Measurements from ENCODE around the gene PLAC1.

The PLAC1 gene

GRCh38 chrX:134544135-134544512 lies 114.1 kb downstream of the PLAC1 start:
- Histone ChIP-seq H3K27me3 (ENCODE audit: control insufficient read depth, insufficient read depth, low read length) (no peaks in the 10 kb centered on the region), H3K36me3 (ENCODE audit: control insufficient read depth, insufficient read depth, low read length) (no peaks in the 10 kb centered on the region), H3K9me3 (ENCODE audit: control insufficient read depth, insufficient read depth, low read length) (no peaks in the 10 kb centered on the region), H3K4me1 (ENCODE audit: control insufficient read depth, insufficient read depth, low read length) (peaks cover 2% of the 10 kb centered on the region; the same call in 1 of the 2 replicates), H3K27ac (ENCODE audit: low read length) (no peak overlapping the region), H3K4me3 (ENCODE audit: low read length) (peak overlapping the region; percentile 58; the same call in 1 of the 2 replicates)
- no CpG with 5 or more reads among the region's 6 CpGs for WGBS (ENCODE audit: insufficient coverage, insufficient read length)
- DNase-seq (ENCODE audit: low read depth, low spot score): no peak

- no peak overlapping the region for H3K27ac ChIP-seq (ENCODE audit: low read length)
- no peak for DNase-seq (ENCODE audit: low read depth, low spot score)
- H3K4me3 ChIP-seq (ENCODE audit: low read length): no peak overlapping the region
- H3K27me3 ChIP-seq (ENCODE audit: control insufficient read depth, insufficient read depth, low read length): no peaks in the 10 kb centered on the region
- H3K9me3 ChIP-seq (ENCODE audit: control insufficient read depth, insufficient read depth, low read length): no peaks in the 10 kb centered on the region
- peaks cover 2% of the 10 kb centered on the region; the same call in 1 of the 2 replicates for H3K4me1 ChIP-seq (ENCODE audit: control insufficient read depth, insufficient read depth, low read length)
- no CpG with 5 or more reads among the region's 3 CpGs for WGBS (ENCODE audit: insufficient coverage, insufficient read length)
- no peaks in the 10 kb centered on the region for H3K36me3 ChIP-seq (ENCODE audit: control insufficient read depth, insufficient read depth, low read length)
These were observed 115.0 kb downstream of the PLAC1 start for GRCh38 chrX:134543288-134543687.

- Histone ChIP-seq H3K4me1 (ENCODE audit: control insufficient read depth, insufficient read depth, low read length) (peaks cover 2% of the 10 kb centered on the region; the same call in 1 of the 2 replicates), H3K27me3 (ENCODE audit: control insufficient read depth, insufficient read depth, low read length) (no peaks in the 10 kb centered on the region), H3K4me3 (ENCODE audit: low read length) (no peak overlapping the region), H3K36me3 (ENCODE audit: control insufficient read depth, insufficient read depth, low read length) (no peaks in the 10 kb centered on the region), H3K9me3 (ENCODE audit: control insufficient read depth, insufficient read depth, low read length) (no peaks in the 10 kb centered on the region), H3K27ac (ENCODE audit: low read length) (no peak overlapping the region)
- WGBS (ENCODE audit: insufficient coverage, insufficient read length): no CpG with 5 or more reads among the region's 2 CpGs
- no peak for DNase-seq (ENCODE audit: low read depth, low spot score)
These were observed 115.8 kb downstream of the PLAC1 start for GRCh38 chrX:134542485-134542884.

GRCh38 chrX:134541906-134542305 lies 116.4 kb downstream of the PLAC1 start:
- WGBS (ENCODE audit: insufficient coverage, insufficient read length): no CpG with 5 or more reads among the region's 3 CpGs
- Histone ChIP-seq H3K9me3 (ENCODE audit: control insufficient read depth, insufficient read depth, low read length) (no peaks in the 10 kb centered on the region), H3K36me3 (ENCODE audit: control insufficient read depth, insufficient read depth, low read length) (no peaks in the 10 kb centered on the region), H3K4me3 (ENCODE audit: low read length) (no peak overlapping the region), H3K4me1 (ENCODE audit: control insufficient read depth, insufficient read depth, low read length) (peaks cover 2% of the 10 kb centered on the region; the same call in 1 of the 2 replicates), H3K27ac (ENCODE audit: low read length) (no peak overlapping the region), H3K27me3 (ENCODE audit: control insufficient read depth, insufficient read depth, low read length) (no peaks in the 10 kb centered on the region)
- DNase-seq (ENCODE audit: low read depth, low spot score): no peak

GRCh38 chrX:134538316-134538715 lies 120.0 kb downstream of the PLAC1 start:
- no peak overlapping the region for H3K27ac ChIP-seq (ENCODE audit: low read length)
- WGBS (ENCODE audit: insufficient coverage, insufficient read length): no CpG with 5 or more reads among the region's 5 CpGs
- H3K36me3 ChIP-seq (ENCODE audit: control insufficient read depth, insufficient read depth, low read length): no peaks in the 10 kb centered on the region
- H3K27me3 ChIP-seq (ENCODE audit: control insufficient read depth, insufficient read depth, low read length): no peaks in the 10 kb centered on the region
- no peaks in the 10 kb centered on the region for H3K9me3 ChIP-seq (ENCODE audit: control insufficient read depth, insufficient read depth, low read length)
- DNase-seq (ENCODE audit: low read depth, low spot score): no peak
- peaks cover 2% of the 10 kb centered on the region; the same call in 1 of the 2 replicates for H3K4me1 ChIP-seq (ENCODE audit: control insufficient read depth, insufficient read depth, low read length)
- no peak overlapping the region for H3K4me3 ChIP-seq (ENCODE audit: low read length)

- Histone ChIP-seq H3K36me3 (ENCODE audit: control insufficient read depth, insufficient read depth, low read length) (no peaks in the 10 kb centered on the region), H3K9me3 (ENCODE audit: control insufficient read depth, insufficient read depth, low read length) (no peaks in the 10 kb centered on the region), H3K27ac (ENCODE audit: low read length) (no peak overlapping the region), H3K4me1 (ENCODE audit: control insufficient read depth, insufficient read depth, low read length) (peaks cover 2% of the 10 kb centered on the region; the same call in 1 of the 2 replicates), H3K4me3 (ENCODE audit: low read length) (no peak overlapping the region), H3K27me3 (ENCODE audit: control insufficient read depth, insufficient read depth, low read length) (no peaks in the 10 kb centered on the region)
- no CpG with 5 or more reads among the region's 5 CpGs for WGBS (ENCODE audit: insufficient coverage, insufficient read length)
- no peak for DNase-seq (ENCODE audit: low read depth, low spot score)
These were observed 120.9 kb downstream of the PLAC1 start for GRCh38 chrX:134537179-134537955.

GRCh38 chrX:134533952-134534351 lies 124.3 kb downstream of the PLAC1 start:
- no peak for DNase-seq (ENCODE audit: low read depth, low spot score)
- no CpG with 5 or more reads among the region's 4 CpGs for WGBS (ENCODE audit: insufficient coverage, insufficient read length)
- Histone ChIP-seq H3K27me3 (ENCODE audit: control insufficient read depth, insufficient read depth, low read length) (no peaks in the 10 kb centered on the region), H3K36me3 (ENCODE audit: control insufficient read depth, insufficient read depth, low read length) (no peaks in the 10 kb centered on the region), H3K4me1 (ENCODE audit: control insufficient read depth, insufficient read depth, low read length) (0 out of 2 replicates have a peak, but pooled peaks cover 3% of the 10 kb centered on the region), H3K9me3 (ENCODE audit: control insufficient read depth, insufficient read depth, low read length) (no peaks in the 10 kb centered on the region), H3K4me3 (ENCODE audit: low read length) (no peak overlapping the region), H3K27ac (ENCODE audit: low read length) (no peak overlapping the region)

- no peaks in the 10 kb centered on the region for H3K36me3 ChIP-seq (ENCODE audit: control insufficient read depth, insufficient read depth, low read length)
- DNase-seq (ENCODE audit: low read depth, low spot score): no peak
- no peak overlapping the region for H3K27ac ChIP-seq (ENCODE audit: low read length)
- H3K4me3 ChIP-seq (ENCODE audit: low read length): no peak overlapping the region
- H3K27me3 ChIP-seq (ENCODE audit: control insufficient read depth, insufficient read depth, low read length): no peaks in the 10 kb centered on the region
- no CpG with 5 or more reads among the region's 9 CpGs for WGBS (ENCODE audit: insufficient coverage, insufficient read length)
- H3K4me1 ChIP-seq (ENCODE audit: control insufficient read depth, insufficient read depth, low read length): 0 out of 2 replicates have a peak, but pooled peaks cover 3% of the 10 kb centered on the region
- H3K9me3 ChIP-seq (ENCODE audit: control insufficient read depth, insufficient read depth, low read length): no peaks in the 10 kb centered on the region
These were observed 124.9 kb downstream of the PLAC1 start for GRCh38 chrX:134533352-134533751.

GRCh38 chrX:134530845-134531244 lies 127.4 kb downstream of the PLAC1 start:
- Histone ChIP-seq H3K36me3 (ENCODE audit: control insufficient read depth, insufficient read depth, low read length) (no peaks in the 10 kb centered on the region), H3K9me3 (ENCODE audit: control insufficient read depth, insufficient read depth, low read length) (no peaks in the 10 kb centered on the region), H3K4me3 (ENCODE audit: low read length) (no peak overlapping the region), H3K4me1 (ENCODE audit: control insufficient read depth, insufficient read depth, low read length) (0 out of 2 replicates have a peak, but pooled peaks cover 3% of the 10 kb centered on the region), H3K27me3 (ENCODE audit: control insufficient read depth, insufficient read depth, low read length) (no peaks in the 10 kb centered on the region), H3K27ac (ENCODE audit: low read length) (no peak overlapping the region)
- no peak for DNase-seq (ENCODE audit: low read depth, low spot score)
- WGBS (ENCODE audit: insufficient coverage, insufficient read length): no CpG with 5 or more reads among the region's 7 CpGs

- no CpG with 5 or more reads among the region's 6 CpGs for WGBS (ENCODE audit: insufficient coverage, insufficient read length)
These were observed 128.8 kb downstream of the PLAC1 start for GRCh38 chrX:134529481-134529880.

GRCh38 chrX:134528960-134529359 lies 129.3 kb downstream of the PLAC1 start:
- WGBS (ENCODE audit: insufficient coverage, insufficient read length): no CpG with 5 or more reads among the region's 3 CpGs
- H3K27ac ChIP-seq (ENCODE audit: low read length): no peak overlapping the region

More at GRCh38 chrX:134529481-134529880, 128.8 kb downstream of the PLAC1 start:
- Histone ChIP-seq H3K27me3 (ENCODE audit: control insufficient read depth, insufficient read depth, low read length) (no peaks in the 10 kb centered on the region), H3K4me3 (ENCODE audit: low read length) (no peak overlapping the region), H3K4me1 (ENCODE audit: control insufficient read depth, insufficient read depth, low read length) (0 out of 2 replicates have a peak, but pooled peaks cover 3% of the 10 kb centered on the region), H3K9me3 (ENCODE audit: control insufficient read depth, insufficient read depth, low read length) (no peaks in the 10 kb centered on the region), H3K36me3 (ENCODE audit: control insufficient read depth, insufficient read depth, low read length) (no peaks in the 10 kb centered on the region), H3K27ac (ENCODE audit: low read length) (no peak overlapping the region)
- no peak for DNase-seq (ENCODE audit: low read depth, low spot score)

More at GRCh38 chrX:134528960-134529359, 129.3 kb downstream of the PLAC1 start:
- H3K4me3 ChIP-seq (ENCODE audit: low read length): no peak overlapping the region
- H3K4me1 ChIP-seq (ENCODE audit: control insufficient read depth, insufficient read depth, low read length): 0 out of 2 replicates have a peak, but pooled peaks cover 3% of the 10 kb centered on the region
- DNase-seq (ENCODE audit: low read depth, low spot score): no peak
- H3K9me3 ChIP-seq (ENCODE audit: control insufficient read depth, insufficient read depth, low read length): no peaks in the 10 kb centered on the region
- H3K27me3 ChIP-seq (ENCODE audit: control insufficient read depth, insufficient read depth, low read length): no peaks in the 10 kb centered on the region
- no peaks in the 10 kb centered on the region for H3K36me3 ChIP-seq (ENCODE audit: control insufficient read depth, insufficient read depth, low read length)
